Occipital lobe (tissue), 2 donors: ENCODE data around the gene NPAS2. TPM values are rescaled to one million over a fixed set of nuclear protein-coding genes. Genes with fewer than 3 reads are reported as not detected.

Experiments
- DNase-seq: peaks from one replicate; lab custom pipeline; 2025; lab: John Stamatoyannopoulos, UW
- total RNA-seq: library from RNA; depleted of rRNA; stranded (reverse); fragments of >200 nt; gene quantifications from one replicate; pipeline ENCODE4 v1.2.3, GENCODE V29; 2014

NPAS2 gene
- total RNA-seq, 1 donor from 2014 or later, result 7.2 TPM

DNA sequence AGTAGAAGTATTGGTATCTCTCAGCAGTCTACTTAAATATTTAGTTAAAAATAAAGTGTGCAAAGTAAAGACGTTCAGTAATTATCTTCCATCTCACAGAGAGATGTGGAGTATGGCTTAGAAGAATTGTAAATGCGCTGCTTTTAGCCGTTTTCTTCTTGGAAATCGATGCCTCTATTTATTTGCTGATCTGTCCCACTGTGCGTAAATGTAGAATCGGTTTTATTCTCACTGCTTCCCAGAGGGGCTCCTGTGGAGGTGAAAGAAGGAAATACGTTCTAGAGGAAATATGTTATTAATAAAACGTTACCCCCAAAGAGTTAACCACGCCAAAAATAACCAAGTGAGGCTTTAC, 1.9 kb downstream of the NPAS2 start:
- no peak for DNase-seq

DNA sequence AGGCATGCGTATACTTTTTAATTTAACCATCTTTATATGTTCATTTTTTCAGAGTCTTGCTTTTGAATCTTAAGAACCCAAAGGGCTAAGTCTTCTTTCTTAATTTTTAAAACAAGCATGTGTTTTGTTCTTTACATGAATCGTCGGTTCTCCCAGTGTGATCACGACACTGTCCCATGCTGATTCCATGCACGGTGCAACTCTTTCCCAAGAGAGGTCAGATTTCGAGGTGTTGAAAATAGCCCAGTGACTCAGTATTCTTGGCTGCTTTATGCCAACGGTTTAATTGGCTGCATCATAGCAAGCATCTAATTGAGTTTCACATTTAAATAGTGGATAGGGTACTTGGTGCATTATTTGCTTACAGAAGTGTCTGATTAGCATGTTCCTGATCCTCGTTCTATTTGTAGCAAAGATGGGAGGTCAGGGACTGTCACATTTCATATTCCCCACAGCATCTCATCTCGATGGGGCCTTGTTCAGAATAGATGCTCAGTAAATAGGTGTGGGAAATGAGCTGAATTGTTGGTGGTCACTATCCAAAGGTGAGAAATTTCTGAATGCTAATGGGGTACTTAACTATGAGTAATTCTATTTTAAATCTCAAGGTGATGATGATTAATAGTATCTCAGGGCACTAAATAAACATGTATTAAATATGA, 2.8 kb downstream of the NPAS2 start:
- DNase-seq, result no peak

DNA sequence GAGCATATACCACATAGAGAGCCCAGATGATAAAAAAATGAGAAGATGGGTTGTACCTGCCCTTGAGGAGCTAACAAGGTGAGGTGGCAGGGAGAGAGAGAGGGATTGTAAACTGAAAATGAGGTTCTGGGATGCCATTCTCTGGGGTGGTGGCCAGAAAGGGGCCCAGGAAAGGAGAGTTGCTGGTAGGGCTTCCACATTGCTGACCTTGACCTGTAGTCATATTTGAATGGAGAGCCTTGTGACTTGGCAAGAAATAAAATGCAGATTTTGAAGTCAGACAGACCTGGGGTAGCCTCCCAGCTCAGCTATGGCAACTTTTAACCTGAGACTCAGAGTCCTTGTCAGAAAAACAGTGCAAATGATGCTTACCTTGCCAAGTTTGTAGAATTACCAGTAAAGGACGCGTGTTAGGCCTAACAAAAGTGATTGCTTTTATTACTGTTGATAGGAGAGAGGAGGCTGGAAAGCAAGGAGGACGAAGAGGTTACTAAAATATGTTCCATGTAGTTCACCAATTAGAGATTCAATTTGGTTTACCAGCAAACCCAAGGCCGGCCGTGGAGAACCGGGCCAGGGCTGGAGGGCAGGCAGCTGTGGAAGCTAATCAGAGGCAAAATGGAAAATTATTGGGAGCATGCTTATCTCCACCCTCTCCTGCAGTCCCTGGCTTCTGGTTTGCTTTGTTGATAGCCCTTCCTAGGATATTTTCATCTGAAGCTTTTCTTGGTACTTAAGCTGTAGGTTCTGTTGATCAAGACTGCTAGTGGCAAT, 3.9 kb downstream of the NPAS2 start:
- no peak for DNase-seq

DNA sequence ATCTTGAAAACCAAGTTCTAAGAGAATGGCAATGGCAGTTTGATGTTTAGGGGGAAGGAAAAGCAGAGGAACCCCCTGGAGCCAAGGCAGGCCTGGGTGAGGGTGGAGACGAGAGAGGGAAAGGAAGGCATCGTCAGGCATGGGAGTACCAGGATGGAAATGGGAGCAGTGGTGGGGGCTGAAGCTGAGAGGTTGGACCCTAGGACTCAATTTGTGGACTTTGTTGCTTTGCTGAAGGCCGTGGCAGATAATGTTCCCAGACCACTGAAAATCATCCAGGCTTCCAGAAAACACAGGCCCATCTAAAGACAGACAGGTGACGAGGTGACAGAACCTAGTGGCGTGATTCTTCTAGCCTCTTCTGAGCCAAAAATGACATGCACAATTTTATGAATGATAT, 4.9 kb downstream of the NPAS2 start:
- DNase-seq, result no peak

DNA sequence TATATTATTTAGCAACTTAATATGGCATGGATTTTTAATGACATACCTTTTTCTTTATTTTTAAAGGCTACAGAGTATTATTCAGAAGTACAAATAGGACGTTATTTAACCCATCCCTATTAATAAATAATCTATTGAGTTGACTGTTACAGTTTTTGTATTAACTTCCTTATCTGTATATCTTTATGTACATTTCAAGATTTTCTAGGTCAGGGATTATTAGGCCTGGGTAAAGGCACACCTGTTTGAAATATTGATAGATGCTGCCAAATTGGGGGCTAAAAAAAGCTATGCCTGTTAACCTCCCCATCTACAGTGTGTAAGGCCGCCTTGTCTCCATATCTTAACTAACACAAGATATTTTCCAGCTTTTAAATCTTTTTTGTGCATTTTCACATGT, 6.6 kb downstream of the NPAS2 start:
- DNase-seq, result no peak

DNA sequence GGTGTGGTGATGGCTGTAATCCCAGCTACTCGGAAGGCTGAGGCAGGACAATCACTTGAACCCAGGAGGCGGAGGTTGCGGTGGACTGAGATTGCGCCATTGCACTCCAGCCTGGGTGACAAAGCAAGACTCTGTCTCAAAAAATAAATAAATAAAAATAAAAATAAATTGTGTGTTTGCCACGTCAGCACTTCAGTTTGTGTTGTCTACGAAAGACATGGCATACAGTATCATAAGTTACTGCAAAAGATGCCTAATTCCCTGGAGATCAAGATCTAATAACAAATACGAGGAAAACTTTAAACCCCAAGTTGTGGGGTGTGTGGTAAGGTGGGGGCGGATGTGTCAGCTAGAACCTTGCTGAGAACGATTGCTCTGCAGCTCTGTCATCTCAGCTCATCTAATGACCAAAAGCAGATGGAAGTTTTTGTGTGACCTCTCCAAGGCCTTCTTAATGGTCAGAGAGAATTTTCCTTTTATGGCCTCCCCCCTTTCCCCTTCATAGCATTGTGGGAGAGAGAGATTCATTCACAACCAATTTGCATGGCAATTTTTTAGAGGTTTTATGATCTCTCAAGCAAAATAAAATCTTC, 11.3 kb downstream of the NPAS2 start:
- DNase-seq, result no peak

DNA sequence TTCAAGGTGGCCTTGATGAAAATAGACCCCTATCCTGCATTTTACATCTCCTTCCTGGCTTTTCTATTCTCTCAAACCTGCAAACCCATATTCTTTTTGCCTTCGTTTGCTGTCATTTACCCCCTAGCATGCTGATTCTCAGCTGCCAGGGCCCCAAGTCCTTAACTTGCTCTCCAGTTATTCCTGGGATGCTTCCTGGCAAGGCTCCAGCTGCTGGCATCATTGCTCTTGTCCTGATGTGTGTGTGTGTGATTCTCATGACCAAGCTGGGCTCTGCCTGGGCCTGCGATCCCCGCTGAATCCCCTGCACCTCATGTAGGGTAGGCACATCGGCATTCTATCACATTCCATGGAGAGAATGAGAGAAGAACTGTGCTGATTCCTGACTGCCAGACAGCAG, 11.9 kb downstream of the NPAS2 start:
- DNase-seq, result no peak

DNA sequence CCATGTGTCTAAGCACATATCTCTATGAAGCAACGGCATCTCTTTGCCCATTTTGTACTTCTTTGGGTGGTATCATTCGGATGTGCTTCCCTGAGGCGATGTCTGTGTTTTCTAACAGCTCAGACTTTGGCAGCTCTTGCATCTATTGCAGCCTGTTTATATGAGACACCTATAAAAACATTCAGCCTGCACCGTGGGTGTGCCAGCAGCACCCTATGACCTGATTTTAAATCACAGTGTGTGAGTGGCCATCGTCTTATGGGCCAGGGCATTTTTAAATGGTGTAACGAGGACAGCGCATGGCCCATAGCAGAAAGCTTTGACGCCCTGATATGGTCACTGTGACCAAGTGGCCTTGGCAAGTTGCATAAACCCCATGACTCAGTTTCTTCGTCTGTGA, 12.9 kb downstream of the NPAS2 start:
- DNase-seq, result no peak

DNA sequence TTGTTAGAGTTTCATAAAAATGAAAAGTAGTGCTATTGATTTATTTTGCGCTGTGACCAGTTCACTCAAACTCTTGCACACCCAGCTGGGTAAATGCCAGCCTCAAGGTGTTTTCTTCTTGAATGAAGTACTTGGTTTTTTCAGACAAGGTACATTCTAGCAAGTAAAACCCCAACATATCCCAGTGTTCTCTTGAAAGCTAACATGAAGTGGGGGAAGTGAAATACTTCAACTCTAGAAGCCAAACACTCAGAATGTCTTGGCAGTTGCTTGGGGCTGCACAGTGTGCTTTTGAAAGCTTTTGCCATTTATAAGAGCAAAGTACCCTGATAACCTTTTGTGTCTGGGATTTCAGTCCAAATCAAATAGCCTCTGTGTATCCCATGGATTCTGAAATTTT, 13.4 kb downstream of the NPAS2 start:
- no peak for DNase-seq

DNA sequence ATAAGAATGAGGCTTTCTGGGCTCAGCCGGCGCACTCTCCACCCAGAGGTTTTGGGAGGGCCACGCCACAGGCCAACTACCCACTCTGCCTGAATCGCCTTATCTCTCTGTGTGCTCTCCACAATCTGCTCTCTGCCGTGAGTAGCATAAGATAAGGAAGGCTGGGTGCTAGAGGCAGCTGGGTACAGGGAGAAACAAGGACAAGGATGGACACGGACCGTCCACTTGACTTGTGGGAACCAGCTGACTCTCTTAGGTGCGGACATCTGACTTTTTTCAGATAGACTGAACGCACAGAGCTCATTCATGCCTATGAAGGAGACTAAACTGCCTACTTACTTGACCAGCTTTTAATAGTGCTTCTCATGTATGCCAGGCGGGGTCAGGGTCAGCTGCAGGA, 14.3 kb downstream of the NPAS2 start:
- DNase-seq, result no peak

DNA sequence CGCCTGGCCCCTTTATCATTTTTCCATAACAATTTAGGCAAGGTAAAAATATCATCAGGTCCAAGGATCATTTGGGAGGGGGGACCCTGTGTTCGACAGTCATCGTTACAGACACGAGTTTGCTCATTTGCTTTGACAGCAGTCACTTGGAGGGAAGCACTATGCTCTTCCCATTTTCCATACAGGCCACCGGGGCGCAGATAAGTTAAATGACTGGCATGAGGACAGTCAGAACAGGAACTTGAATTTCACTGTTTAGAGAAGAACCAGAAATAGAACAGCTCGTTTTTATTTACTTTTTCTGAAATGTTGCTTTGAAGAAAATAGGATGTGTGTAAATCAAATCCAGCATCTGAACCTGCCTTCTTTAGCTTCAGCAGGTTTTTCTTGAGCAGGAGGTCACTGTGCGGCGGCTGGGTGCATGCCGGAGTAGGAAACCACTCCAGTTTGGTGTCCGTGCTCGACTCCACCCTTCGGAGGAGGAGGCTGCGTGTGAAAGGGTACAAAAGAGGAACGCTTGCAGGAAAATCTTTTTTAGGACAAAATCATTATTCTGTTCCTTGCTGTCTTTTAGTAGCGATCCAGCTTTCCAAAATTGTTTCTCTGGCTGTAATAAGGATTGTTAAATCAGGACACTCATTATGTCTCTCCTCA, 15.2 kb downstream of the NPAS2 start:
- DNase-seq, result no peak

DNA sequence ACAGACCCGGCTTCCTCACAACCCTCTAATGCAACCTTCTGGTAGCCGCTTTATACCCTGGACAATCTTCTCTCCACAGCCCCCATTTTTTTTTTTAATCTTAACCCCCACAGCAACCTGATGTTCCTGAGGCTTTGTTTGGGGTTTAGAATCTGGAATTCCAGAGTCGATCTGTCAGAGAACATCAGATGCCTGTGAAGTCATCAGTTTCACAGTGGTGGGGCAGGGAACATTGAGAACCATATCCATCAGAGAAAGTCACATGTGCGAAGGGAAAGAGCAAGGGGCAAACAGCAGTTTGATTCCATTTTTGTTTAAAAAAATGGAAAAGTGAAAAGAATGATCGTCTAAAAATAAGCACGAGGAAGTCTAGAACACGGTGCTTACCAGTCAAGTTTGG, 20.6 kb downstream of the NPAS2 start:
- DNase-seq, result no peak

DNA sequence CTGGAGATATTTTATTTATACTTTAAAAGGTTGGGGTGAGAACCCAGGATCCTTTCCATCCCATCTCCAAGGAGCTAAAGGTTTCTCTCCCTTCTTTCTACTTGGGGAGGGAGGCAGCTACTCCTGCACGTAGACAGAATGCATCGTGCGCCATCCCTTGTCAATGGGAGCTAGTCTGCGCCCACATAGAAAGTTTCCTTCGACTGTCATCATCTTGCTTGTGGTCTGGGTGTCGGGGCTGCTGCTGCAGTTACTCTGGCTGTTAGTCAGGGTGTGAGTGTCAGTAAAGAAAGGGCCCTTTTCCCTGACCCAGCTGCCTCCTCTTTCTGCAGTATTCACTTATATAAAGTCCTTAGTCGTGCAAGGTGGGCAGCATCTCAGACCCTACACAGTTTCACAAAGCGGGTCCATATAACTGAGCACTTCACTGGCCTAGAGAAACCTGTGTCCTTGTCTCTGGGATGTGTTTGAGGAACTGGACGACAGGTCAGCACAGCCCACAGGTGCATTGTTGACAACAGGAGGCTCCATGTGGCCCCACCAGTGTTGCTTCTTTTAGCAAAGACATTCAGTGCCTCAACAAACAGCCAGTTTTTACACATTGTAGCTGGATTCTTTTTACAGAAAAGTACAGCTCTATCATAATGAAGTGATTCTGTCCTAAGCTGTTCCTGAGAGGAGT, 22.4 kb downstream of the NPAS2 start:
- DNase-seq, result no peak

DNA sequence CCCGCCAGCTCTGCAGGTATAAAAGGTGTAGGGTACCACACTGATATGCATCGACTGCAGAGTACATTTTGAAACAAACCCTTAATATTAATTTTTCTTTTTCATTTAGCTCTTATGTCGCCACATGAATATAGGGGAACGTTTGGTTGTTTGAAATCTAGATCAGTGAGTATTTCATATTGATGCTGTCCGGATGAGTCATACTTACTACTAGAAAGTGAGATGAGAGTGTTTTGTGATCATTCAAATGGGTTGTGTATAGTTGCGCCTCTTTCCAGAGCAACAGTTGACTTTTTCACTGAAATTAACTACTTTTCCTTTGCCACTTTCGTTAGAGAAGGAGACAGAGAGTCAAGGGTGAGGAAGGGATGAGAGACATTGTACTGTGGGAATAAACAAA, 24.6 kb downstream of the NPAS2 start:
- DNase-seq, result no peak

DNA sequence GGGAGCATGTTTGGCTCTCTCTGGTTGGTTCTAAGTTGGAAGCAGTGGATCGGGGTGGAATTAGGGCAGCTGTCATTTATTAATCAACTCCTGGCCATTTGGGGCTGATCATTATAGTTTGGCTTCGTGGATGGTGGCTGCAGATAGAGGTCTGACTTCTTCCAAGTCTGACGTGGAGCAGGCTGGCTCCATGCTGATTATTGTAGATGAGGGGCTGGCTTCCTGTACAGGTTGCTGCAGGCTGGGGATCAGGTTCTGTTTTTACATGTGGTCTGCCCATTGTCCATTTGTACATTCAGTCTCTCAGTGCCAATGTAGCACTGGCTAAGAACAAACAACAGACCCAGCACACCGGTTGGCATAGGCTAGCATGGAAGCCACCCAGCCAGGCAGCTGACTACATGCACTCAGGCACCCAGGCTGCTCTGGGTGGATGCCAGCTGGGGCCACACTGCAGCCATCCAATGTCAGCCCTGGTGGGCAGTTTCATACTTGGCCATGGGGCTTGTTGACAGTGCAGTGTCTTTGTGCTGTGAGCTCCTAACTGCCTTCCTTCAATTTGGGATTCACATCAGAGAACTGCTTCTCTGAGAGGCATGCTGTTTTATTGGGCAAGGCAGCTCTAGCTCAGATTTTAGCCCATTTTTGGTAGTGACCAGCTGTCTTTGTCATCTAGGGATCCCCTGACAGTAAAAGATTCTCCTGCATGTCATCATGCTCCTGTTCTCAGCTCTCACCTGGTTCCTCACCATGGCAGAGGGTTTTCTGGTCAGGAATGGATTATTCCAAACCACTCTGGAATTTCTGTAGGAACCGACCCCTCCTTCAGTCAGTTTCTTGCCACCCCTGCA, 25.4 kb downstream of the NPAS2 start:
- no peak for DNase-seq

DNA sequence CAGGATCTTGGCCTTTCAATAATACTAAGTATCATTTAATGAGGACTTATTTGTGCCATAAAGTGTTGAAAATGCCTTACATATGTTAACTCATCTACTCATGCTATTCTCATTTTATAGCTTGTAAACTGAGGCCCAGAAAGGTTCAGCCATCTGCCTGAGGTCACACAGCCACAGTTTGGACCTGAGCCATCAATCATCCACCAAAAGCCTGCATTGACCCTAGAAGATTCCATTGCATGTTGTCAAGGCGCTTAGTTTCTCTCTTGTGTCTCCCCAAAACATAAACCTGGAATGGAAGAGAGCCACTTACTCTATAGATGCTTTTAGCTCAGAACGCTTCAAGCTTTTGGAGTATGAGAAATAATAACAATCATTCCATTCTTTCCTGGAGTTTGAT, 26.8 kb downstream of the NPAS2 start:
- no peak for DNase-seq

DNA sequence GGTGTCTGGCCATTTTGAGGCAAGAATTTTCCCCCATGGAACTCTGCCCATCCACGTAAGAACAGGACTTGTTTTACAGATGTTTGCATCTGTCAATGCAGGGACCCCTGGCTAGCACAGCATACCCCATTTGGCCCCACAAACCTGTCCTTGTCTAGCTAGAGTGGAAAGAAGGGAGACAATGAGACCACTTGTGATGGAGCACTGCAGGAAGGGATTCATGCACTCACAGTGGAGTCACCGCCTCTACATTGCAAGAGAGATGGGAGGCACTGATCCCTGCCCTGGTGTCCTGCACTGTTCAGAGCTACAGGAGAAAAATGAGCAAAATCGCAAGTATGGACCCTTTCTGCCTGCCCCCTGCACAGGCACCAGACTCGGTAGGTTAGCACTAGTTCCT, 32.5 kb downstream of the NPAS2 start:
- no peak for DNase-seq

DNA sequence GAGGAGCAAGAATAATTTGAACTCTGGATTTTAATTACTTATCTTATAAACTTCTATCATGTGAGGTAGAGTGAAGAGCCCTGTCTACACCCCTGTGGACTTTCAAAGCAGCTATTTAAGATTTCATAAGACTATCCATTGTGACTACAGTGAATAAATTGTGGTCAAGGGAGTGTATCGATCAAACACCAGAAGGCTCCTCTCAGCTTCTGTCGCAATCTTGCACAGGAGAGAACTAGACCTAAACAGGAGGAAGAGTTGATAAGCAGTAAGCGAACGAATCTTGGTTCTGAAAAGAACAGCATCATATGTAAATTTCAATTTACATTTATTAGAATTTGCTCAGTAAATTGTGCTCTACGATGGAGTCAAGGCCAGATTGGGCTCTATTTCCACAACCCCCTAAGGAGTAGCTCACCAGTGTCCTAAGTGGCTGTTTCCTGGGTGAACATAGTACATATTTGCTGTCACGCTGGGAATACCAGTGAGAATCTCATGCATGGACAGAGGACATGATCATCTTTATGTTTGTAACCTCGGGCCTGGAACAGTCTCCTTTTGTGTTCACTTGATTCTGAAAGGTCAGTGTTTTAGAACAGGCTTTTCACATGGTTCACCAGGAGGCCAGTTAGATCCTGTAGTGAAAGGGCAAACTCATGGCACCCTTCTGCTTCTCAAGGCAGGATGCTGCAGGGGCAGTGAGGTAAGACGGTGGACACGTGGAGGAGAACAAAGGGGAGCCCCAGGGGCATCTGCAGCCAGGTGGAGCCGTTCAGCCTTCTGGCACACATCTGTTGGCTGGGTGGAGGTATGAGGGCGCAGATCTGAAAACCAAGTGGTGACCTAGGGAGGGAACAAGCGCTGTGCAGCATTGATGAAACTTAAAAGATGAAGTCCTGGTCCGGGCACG, 33.3 kb downstream of the NPAS2 start:
- no peak for DNase-seq

DNA sequence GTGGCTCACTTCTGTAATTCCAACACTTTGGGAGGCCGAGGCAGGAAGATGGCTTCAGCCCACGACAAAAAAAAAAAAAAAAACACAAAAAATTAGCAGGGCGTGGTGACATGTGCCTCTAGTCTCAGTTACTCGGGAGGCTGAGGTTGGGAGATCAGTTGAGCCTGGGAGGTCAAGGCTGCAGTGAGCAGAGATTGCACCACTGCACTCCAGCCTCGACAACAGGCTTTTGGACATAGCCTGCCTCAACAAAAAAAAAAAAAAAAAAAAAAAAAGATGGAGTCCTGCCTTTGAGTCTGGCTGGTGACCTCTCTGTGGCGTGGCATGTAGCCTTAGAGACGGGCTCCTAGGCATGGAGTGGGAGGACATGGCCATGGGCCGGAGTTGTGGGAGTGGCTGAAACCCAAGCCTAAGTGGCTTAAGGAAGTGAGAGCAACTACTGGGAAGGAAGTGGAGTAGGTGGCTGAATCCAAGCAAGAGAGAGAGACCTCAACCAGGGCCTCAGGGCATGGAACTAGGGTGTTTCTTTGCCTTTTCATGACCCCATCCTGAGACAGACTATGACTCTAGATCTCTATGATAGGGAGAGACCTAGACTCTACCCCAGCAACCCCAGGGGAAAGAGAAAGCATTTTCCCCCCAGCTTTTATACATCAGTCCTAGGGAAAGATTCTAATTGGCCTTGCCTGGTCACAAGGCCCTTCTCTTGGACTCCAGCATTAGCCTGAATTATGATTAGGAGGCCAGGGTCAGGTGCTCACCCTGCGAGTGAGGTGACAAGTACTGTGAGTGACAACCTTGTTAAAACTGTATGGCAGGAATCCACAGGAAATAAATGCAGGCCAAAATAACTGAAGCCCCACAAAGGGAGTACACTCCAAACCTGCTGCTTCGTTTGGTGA, 34.2 kb downstream of the NPAS2 start:
- no peak for DNase-seq
